PC-3 (cell line): Measurements from ENCODE around the gene GLB1L2.

ENCODE experiments used
- EZH2 ChIP-seq: fragments of 300-600 bp; sonication (generic); IDR thresholded peaks from one replicate; pipeline ENCODE4 v1.6.1; 2017; ENCODE audit warnings: antibody characterized with exemption, mild to moderate bottlenecking, low read length; ENCODE audit not compliant: unreplicated experiment
- EZH2phosphoT487 ChIP-seq: fragments of 300-600 bp; sonication (generic); IDR thresholded peaks from 2 replicates; pipeline ENCODE4 v1.6.1; 2018; ENCODE audit warnings: mild to moderate bottlenecking, antibody characterized with exemption, low read length, borderline replicate concordance
- TF ChIP-seq, protein P1 (sequence below): fragments of 300-600 bp; sonication (generic); conservative IDR thresholded peaks from 2 replicates; pipeline ENCODE4 v1.5.1; 2017; ENCODE audit warnings: antibody characterized with exemption, low read depth, mild to moderate bottlenecking, low read length

DNA sequence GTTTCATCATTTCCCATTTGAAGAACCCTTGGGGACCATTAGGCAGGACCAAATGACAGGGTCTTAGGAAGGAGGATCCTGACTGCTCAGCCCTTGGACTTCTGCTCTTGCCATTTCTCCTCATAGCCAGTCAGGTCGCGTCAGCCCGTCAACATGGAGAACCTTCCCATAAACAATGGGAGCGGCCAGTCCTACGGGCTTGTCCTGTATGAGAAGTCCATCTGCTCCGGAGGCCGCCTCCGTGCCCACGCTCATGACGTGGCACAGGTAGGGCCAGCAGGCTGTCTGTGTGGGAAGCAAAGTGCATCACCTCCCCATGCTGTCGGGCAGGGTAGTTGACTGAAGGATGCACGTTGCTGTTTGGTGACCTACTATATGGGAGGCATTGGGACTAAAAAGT, 19.6 kb upstream of the GLB1L2 start:
- TF ChIP-seq EZH2phosphoT487 (no peak), EZH2 (no peak)
- TF ChIP-seq, protein P1, sequence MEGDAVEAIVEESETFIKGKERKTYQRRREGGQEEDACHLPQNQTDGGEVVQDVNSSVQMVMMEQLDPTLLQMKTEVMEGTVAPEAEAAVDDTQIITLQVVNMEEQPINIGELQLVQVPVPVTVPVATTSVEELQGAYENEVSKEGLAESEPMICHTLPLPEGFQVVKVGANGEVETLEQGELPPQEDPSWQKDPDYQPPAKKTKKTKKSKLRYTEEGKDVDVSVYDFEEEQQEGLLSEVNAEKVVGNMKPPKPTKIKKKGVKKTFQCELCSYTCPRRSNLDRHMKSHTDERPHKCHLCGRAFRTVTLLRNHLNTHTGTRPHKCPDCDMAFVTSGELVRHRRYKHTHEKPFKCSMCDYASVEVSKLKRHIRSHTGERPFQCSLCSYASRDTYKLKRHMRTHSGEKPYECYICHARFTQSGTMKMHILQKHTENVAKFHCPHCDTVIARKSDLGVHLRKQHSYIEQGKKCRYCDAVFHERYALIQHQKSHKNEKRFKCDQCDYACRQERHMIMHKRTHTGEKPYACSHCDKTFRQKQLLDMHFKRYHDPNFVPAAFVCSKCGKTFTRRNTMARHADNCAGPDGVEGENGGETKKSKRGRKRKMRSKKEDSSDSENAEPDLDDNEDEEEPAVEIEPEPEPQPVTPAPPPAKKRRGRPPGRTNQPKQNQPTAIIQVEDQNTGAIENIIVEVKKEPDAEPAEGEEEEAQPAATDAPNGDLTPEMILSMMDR, result no peak
